ENCODE data around the gene STRN4. TPM values are rescaled to one million over a fixed set of nuclear protein-coding genes. Genes with fewer than 3 reads are reported as not detected.

Gene STRN4
- total and polyA plus RNA-seq, 2 donors (not counting 1 experiment from before 2014, with no cell fraction given), result 111 to 112 TPM

GRCh38 chr19:46717716-46718143 lies 28.5 kb downstream of the STRN4 start:
- Mint-ChIP-seq H3K27ac (peak overlapping the region; percentile 95), H3K9me3 (ENCODE audit: insufficient read depth) (no peaks in the 10 kb centered on the region), H3K27me3 (no peaks in the 10 kb centered on the region), H3K4me3 (peak overlapping the region; percentile 97), H3K4me1 (peaks cover 68% of the 10 kb centered on the region)
- ChIA-PET CTCF (interaction anchor here (0.6 to 14.9 kb wide), 6 partner anchors 11 to 142 kb away, joined by 3 to 353 read pairs (median 4); no protein-coding TSS in a partner anchor), POLR2A (interaction anchor here (0.8 to 2.5 kb wide), 4 partner anchors 12 to 117 kb away, joined by 3 to 12 read pairs (median 6); partner anchors contain the start of genes CALM3 and DACT3)
- ATAC-seq (ENCODE audit: low read depth) (peak; percentile 6), DNase-seq (peak; percentile 67)
- Histone ChIP-seq H3K27ac (ENCODE audit: low read length in 2 of 2) (peak overlapping the region; percentile 89 to 92), H3K4me3 (ENCODE audit: control extremely low read depth in 1 of 5, extremely low read depth in 1 of 5, insufficient read depth in 1 of 5, low read depth in 2 of 5, low read length in 4 of 5) (peak overlapping the region; percentile 62 to 99 (median 92)), H3K27me3 (replicated peaks in 1 of 4; ENCODE audit: control extremely low read depth in 1 of 4, control insufficient read depth in 3 of 4, insufficient read depth in 4 of 4, low read length in 3 of 4) (no peaks in the 10 kb centered on the region), H2AFZ (ENCODE audit: insufficient read depth, low read depth, low read length, poor library complexity, severe bottlenecking) (peak overlapping the region; percentile 74), H3K4me1 (ENCODE audit: control insufficient read depth in 2 of 2, insufficient read depth in 2 of 2, low read length in 2 of 2) (peaks cover 63 to 77% of the 10 kb centered on the region in 2 donors), H3K36me3 (replicated peaks in 1 of 2; ENCODE audit: control extremely low read depth in 1 of 2, control insufficient read depth in 1 of 2, extremely low read depth in 1 of 2, insufficient read depth in 2 of 2, low read length in 1 of 2) (peaks cover 0 to 29% of the 10 kb centered on the region in 2 experiments), H4K20me1 (ENCODE audit: control insufficient read depth, insufficient read depth, low read length, poor library complexity, severe bottlenecking) (peaks cover 23% of the 10 kb centered on the region), H3K9ac (ENCODE audit: low read length) (peak overlapping the region; percentile 92), H3K9me3 (ENCODE audit: control extremely low read depth in 1 of 3, control insufficient read depth in 2 of 3, insufficient read depth in 1 of 3, low read length in 2 of 3) (no peaks in the 10 kb centered on the region), H3K79me2 (ENCODE audit: control insufficient read depth, insufficient read depth, low read length) (peaks cover 67% of the 10 kb centered on the region), H3K4me2 (replicated peaks; ENCODE audit: low read depth, low read length, poor library complexity, severe bottlenecking) (peak overlapping the region; percentile 94)
- 4% methylated on average over 4 of the region's 9 CpGs for WGBS (ENCODE audit: insufficient coverage)
- TF ChIP-seq, protein P1, sequence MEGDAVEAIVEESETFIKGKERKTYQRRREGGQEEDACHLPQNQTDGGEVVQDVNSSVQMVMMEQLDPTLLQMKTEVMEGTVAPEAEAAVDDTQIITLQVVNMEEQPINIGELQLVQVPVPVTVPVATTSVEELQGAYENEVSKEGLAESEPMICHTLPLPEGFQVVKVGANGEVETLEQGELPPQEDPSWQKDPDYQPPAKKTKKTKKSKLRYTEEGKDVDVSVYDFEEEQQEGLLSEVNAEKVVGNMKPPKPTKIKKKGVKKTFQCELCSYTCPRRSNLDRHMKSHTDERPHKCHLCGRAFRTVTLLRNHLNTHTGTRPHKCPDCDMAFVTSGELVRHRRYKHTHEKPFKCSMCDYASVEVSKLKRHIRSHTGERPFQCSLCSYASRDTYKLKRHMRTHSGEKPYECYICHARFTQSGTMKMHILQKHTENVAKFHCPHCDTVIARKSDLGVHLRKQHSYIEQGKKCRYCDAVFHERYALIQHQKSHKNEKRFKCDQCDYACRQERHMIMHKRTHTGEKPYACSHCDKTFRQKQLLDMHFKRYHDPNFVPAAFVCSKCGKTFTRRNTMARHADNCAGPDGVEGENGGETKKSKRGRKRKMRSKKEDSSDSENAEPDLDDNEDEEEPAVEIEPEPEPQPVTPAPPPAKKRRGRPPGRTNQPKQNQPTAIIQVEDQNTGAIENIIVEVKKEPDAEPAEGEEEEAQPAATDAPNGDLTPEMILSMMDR (IDR thresholded peaks at IDR 0.05), result no peak
- no peak for TF ChIP-seq EZH2 (IDR thresholded peaks at IDR 0.05; ENCODE audit: borderline replicate concordance, insufficient read depth, low read depth, low read length, poor library complexity, severe bottlenecking)
- intact Hi-C loops (cut with micrococcal nuclease), result loop anchor here (1.0 to 5.0 kb wide), 2 partner anchors 56 to 100 kb away; partner anchors contain the start of gene DACT3
